T-cell (primary cell): ENCODE data around the gene FNBP1. TPM values are rescaled to one million over a fixed set of nuclear protein-coding genes. Genes with fewer than 3 reads are reported as not detected.
"Not testable (repeated sequence)": the region's sequence is repeated elsewhere in the genome, so short reads cannot be mapped to it uniquely, and the experiment has no call there.

Experiments
- ATAC-seq, 4 experiments: fragments of 200-7000 bp in 3 of 4; fragments of 150-1000 bp in 1 of 4; cut with Tn5 transposase; replicated peaks in 1 of 4; 1 replicate in 3 of 4; 2 replicates in 1 of 4; pipeline ENCODE4 v1.10.0; 2021; ENCODE audit warnings: moderate library complexity in 3 of 4, mild to moderate bottlenecking in 2 of 4, moderate number of reproducible peaks in 1 of 4
- CTCF ChIA-PET, 2 donors: fragments of 300-600 bp; sonication (Branson Sonifier 250); formaldehyde crosslinking; loops; one replicate each; lab custom pipeline; 2022; ENCODE audit warnings: antibody characterized with exemption in 2 of 2; lab: Charles Lee
- POLR2A ChIA-PET, 2 donors: fragments of 300-600 bp; sonication (Branson Sonifier 250); formaldehyde crosslinking; loops; one replicate each; lab custom pipeline; 2022; ENCODE audit warnings: antibody characterized with exemption in 2 of 2; lab: Charles Lee
- DNase-seq, 35 experiments: peaks; one replicate each; pipeline versions ENCODE4 v3.0.0 to v3.0.0-alpha.2; 2013 to 2023
- H3K27ac ChIP-seq: one replicate; pipeline ENCODE4 v1.5.1; 2013; ENCODE audit warnings: low read length
- H3K27me3 ChIP-seq, 2 experiments: replicated peaks in 1 of 2; 1 replicate in 1 of 2; 2 replicates in 1 of 2; pipeline versions ENCODE4 v1.6.1 to v1.7.0; 2013; ENCODE audit warnings: low read length in 1 of 2, mixed read lengths in 1 of 2; ENCODE audit not compliant: control insufficient read depth in 2 of 2, insufficient read depth in 2 of 2; ENCODE audit errors: extremely low read depth in 1 of 2
- H3K36me3 ChIP-seq, 2 donors: 1 replicate in 1 of 2; 2 replicates in 1 of 2; pipeline versions ENCODE4 v1.6.1 to v1.7.0; 2013; ENCODE audit warnings: low read length in 1 of 2; ENCODE audit not compliant: control insufficient read depth in 2 of 2, insufficient read depth in 1 of 2; ENCODE audit errors: extremely low read depth in 1 of 2
- H3K4me1 ChIP-seq, 2 experiments: 1 replicate in 1 of 2; 2 replicates in 1 of 2; pipeline versions ENCODE4 v1.6.1 to v1.7.0; 2013; ENCODE audit warnings: low read length in 2 of 2, mixed read lengths in 1 of 2; ENCODE audit not compliant: insufficient read depth in 2 of 2, control insufficient read depth in 1 of 2; ENCODE audit errors: extremely low read depth in 1 of 2
- H3K4me3 ChIP-seq, 2 donors: 1 replicate in 1 of 2; 2 replicates in 1 of 2; pipeline versions ENCODE4 v1.5.1 to v1.7.0; 2013; ENCODE audit warnings: mild to moderate bottlenecking in 2 of 2, low read length in 1 of 2, moderate library complexity in 1 of 2; ENCODE audit not compliant: control insufficient read depth in 1 of 2; ENCODE audit errors: extremely low read depth in 1 of 2
- H3K9me3 ChIP-seq: 2 replicates; pipeline ENCODE4 v1.7.0; 2013
- H3K27ac Mint-ChIP-seq, 2 donors: one replicate each; pipeline ENCODE4 v1.8.0; 2020 to 2021; ENCODE audit warnings: mild to moderate bottlenecking in 2 of 2, mixed read lengths in 2 of 2
- H3K27me3 Mint-ChIP-seq, 2 donors: one replicate each; pipeline ENCODE4 v1.8.0; 2021 to 2022; ENCODE audit warnings: mixed read lengths in 2 of 2
- H3K36me3 Mint-ChIP-seq: one replicate; pipeline ENCODE4 v1.8.0; 2021; ENCODE audit warnings: mixed read lengths
- H3K4me1 Mint-ChIP-seq, 3 donors: one replicate each; pipeline ENCODE4 v1.8.0; 2020 to 2022; ENCODE audit warnings: mixed read lengths in 3 of 3, mild to moderate bottlenecking in 1 of 3
- H3K4me3 Mint-ChIP-seq, 3 donors: one replicate each; pipeline ENCODE4 v1.8.0; 2020 to 2022; ENCODE audit warnings: mild to moderate bottlenecking in 3 of 3, mixed read lengths in 3 of 3, moderate library complexity in 3 of 3
- H3K9me3 Mint-ChIP-seq, 3 donors: one replicate each; pipeline ENCODE4 v1.8.0; 2020 to 2022; ENCODE audit warnings: mixed read lengths in 3 of 3
- WGBS: methylation state at CpG from one replicate; pipeline ENCODE4 v1.1.5; 2013; ENCODE audit warnings: missing lambda C conversion rate; ENCODE audit not compliant: insufficient coverage; 5-methylcytosine and 5-hydroxymethylcytosine counted together
- total RNA-seq, 35 experiments: library from RNA in 6 of 35; stranded (reverse) in 6 of 35; fragments of 120-200 nt in 1 of 35; gene quantifications; one replicate each; pipeline versions ENCODE4 v1.2.1 to v1.2.4 and lab custom pipeline; 2013 to 2026

FNBP1 gene
- total RNA-seq, 5 donors from 2014 or later (not counting 1 experiment from before 2014, with no cell fraction given) = 166 to 211 (median 182) TPM

GRCh38 chr9:129895376-129896268 is 147.4 kb downstream of the FNBP1 start:
- Histone ChIP-seq H3K4me1 (peaks cover 46 to 70% of the 10 kb centered on the region in 2 experiments), H3K36me3 (peaks cover 13 to 57% of the 10 kb centered on the region in 2 donors), H3K27ac (peak overlapping the region; percentile 89), H3K9me3 (no peaks in the 10 kb centered on the region), H3K4me3 (no peak overlapping the region), H3K27me3 (no peaks in the 10 kb centered on the region)
- peak overlapping the region; percentile 91 to 98 for H3K27ac Mint-ChIP-seq
- H3K4me1 Mint-ChIP-seq = peaks cover 73 to 76% (median 75%) of the 10 kb centered on the region in 3 donors
- WGBS = 87% methylated on average over 5 of the region's 17 CpGs
- no peaks in the 10 kb centered on the region for H3K9me3 Mint-ChIP-seq
- H3K4me3 Mint-ChIP-seq = peak overlapping the region in 1 of 3 donors; percentile 61
- ChIA-PET POLR2A (interaction anchor here (0.6 to 1.2 kb wide), 8 partner anchors 9 to 1015 kb away, joined by 3 to 11 read pairs (median 4); no protein-coding TSS in a partner anchor), CTCF (interaction anchor here in 1 of 2 donors (0.6 to 1.1 kb wide), 10 partner anchors 9 to 144 kb away, joined by 3 to 12 read pairs (median 4); no protein-coding TSS in a partner anchor)
- H3K36me3 Mint-ChIP-seq = peaks cover 52% of the 10 kb centered on the region
- DNase-seq = peak in 34 of 35 experiments; percentile 22 to 85 (median 60)
- H3K27me3 Mint-ChIP-seq = no peaks in the 10 kb centered on the region
- ATAC-seq = peak; percentile 25 to 55 (median 40)

DNA sequence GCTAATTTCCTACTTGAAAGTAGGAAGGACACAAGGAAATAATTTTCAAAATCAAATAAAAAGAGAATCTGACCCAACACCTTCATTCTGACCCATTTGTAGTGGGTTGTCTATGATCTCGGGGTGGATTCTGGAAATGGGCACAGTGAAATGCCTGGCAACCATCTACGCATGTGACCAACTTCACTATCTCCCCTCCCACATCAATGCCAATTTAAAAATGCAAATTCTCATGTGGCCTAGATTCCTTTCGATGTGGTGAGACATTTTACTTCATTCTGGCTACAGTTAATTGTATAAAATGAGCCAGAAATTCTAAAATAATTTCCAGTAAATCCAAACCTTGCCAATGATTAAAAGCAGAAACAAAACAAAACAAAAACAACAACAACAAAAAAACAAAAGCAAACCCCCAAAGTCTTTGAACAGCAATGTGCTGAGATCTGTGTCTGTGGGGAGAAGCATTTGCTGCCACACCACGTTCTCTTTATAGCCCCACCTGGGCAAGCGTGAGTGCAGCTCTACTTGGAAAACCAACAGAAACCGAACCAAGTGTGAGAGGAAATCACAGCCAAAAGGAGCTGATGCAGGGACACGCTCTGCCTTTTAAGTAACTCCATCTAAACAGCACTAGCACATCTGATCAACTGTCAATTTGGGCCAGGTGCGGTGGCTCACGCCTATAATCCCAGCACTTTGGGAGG is 148.7 kb downstream of the FNBP1 start:
- Histone ChIP-seq H3K36me3 (peaks cover 6 to 44% of the 10 kb centered on the region in 2 donors), H3K9me3 (no peaks in the 10 kb centered on the region), H3K4me3 (no peak overlapping the region), H3K27ac (peak overlapping the region; percentile 89), H3K4me1 (peaks cover 57 to 81% of the 10 kb centered on the region in 2 experiments), H3K27me3 (no peaks in the 10 kb centered on the region)
- Mint-ChIP-seq H3K4me3 (peak overlapping the region; percentile 0 to 61 (median 49)), H3K9me3 (no peaks in the 10 kb centered on the region), H3K4me1 (peaks cover 80 to 90% (median 85%) of the 10 kb centered on the region in 3 donors), H3K36me3 (peaks cover 48% of the 10 kb centered on the region), H3K27ac (peak overlapping the region; percentile 91 to 98), H3K27me3 (no peaks in the 10 kb centered on the region)
- ChIA-PET POLR2A (interaction anchor here (0.7 kb wide), 3 partner anchors 20 to 113 kb away, joined by 4 to 7 read pairs (median 7); no protein-coding TSS in a partner anchor), CTCF (interaction anchor here (0.6 to 0.7 kb wide), 2 partner anchors 9 to 68 kb away, joined by 4 to 6 read pairs; no protein-coding TSS in a partner anchor)
- peak; percentile 13 to 41 (median 19) for ATAC-seq
- peak in 12 of 35 experiments; percentile 17 to 79 (median 24) for DNase-seq
- 32% methylated on average over 5 of the region's 9 CpGs for WGBS

GRCh38 chr9:129891569-129891968 is 151.4 kb downstream of the FNBP1 start:
- DNase-seq = peak in 2 of 35 experiments; percentile 31 to 63
- Histone ChIP-seq H3K4me3 (peak overlapping the region; percentile 14 to 25), H3K36me3 (peaks cover 0 to 19% of the 10 kb centered on the region in 2 donors)

DNA sequence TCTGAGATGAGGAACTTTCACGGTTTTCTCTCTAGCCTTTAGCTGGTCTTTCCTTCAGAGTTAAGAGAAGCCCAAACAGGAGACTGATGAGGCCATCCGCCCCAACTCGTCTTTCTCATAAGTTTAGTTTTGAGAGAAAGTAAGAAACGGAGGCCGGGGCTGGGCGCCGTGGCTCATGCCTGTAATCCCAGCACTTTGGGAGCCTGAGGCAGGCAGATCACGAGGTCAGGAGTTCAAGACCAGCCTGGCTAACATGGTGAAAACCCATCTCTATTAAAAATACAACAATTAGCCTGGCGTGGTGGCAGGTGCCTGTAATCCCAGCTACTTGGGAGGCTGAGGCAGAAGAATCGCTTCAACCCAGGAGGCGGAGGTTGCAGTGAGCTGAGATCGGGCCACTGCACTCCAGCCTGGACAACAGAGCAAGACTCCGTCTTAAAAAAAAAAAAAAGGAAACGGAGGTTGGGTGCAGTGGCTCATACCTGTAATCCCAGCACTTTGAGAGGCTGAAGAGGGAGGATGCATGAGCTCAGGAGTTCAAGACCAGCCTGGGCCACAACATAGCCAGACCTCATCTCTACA is 152.2 kb downstream of the FNBP1 start:
- peak overlapping the region; percentile 25 to 49 for H3K4me3 ChIP-seq
- peaks cover 25% of the 10 kb centered on the region for H3K36me3 Mint-ChIP-seq
- peaks cover 92 to 94% (median 93%) of the 10 kb centered on the region in 3 donors for H3K4me1 Mint-ChIP-seq
- peak overlapping the region; percentile 83 to 95 (median 85) for H3K4me3 Mint-ChIP-seq
- H3K4me1 ChIP-seq = peaks cover 72 to 96% of the 10 kb centered on the region in 2 experiments
- CTCF ChIA-PET = interaction anchor here in 1 of 2 donors (0.7 to 1.0 kb wide), 2 partner anchors 12 to 44 kb away, joined by 3 to 4 read pairs; no protein-coding TSS in a partner anchor
- H3K27ac Mint-ChIP-seq = peak overlapping the region; percentile 98 to 99
- 0% methylated on average over 2 of the region's 14 CpGs for WGBS
- not testable (repeated sequence) for H3K27me3 ChIP-seq, H3K9me3 Mint-ChIP-seq, H3K9me3 ChIP-seq, ATAC-seq, DNase-seq, H3K27me3 Mint-ChIP-seq
- POLR2A ChIA-PET = interaction anchor here (0.5 to 0.7 kb wide), 5 partner anchors 20 to 155 kb away, joined by 3 to 6 read pairs (median 4); no protein-coding TSS in a partner anchor
- peak overlapping the region; percentile 99 for H3K27ac ChIP-seq
- peaks cover 0 to 13% of the 10 kb centered on the region in 2 donors for H3K36me3 ChIP-seq

More at GRCh38 chr9:129891569-129891968, 151.4 kb downstream of the FNBP1 start:
- Mint-ChIP-seq H3K9me3 (no peaks in the 10 kb centered on the region), H3K4me3 (peak overlapping the region; percentile 76 to 95 (median 83)), H3K27me3 (no peaks in the 10 kb centered on the region), H3K4me1 (peaks cover 94 to 97% (median 95%) of the 10 kb centered on the region in 3 donors), H3K36me3 (peaks cover 31% of the 10 kb centered on the region), H3K27ac (peak overlapping the region; percentile 98 to 99)
- Histone ChIP-seq H3K4me1 (peaks cover 70 to 96% of the 10 kb centered on the region in 2 experiments), H3K9me3 (no peaks in the 10 kb centered on the region), H3K27me3 (no peaks in the 10 kb centered on the region), H3K27ac (peak overlapping the region; percentile 99)
- POLR2A ChIA-PET = interaction anchor here (0.6 to 0.7 kb wide), 2 partner anchors 137 to 269 kb away, joined by 3 to 4 read pairs; no protein-coding TSS in a partner anchor
- ATAC-seq = no peak
- CTCF ChIA-PET = interaction anchor here in 1 of 2 donors (1.0 kb wide), 1 partner anchor 43 kb away, joined by 3 read pairs; no protein-coding TSS in a partner anchor
- 25% methylated on average over 2 of the region's 4 CpGs for WGBS

- H3K4me1 Mint-ChIP-seq = peaks cover 89 to 93% (median 92%) of the 10 kb centered on the region in 3 donors
- H3K36me3 Mint-ChIP-seq = peaks cover 19% of the 10 kb centered on the region
- no peaks in the 10 kb centered on the region for H3K27me3 Mint-ChIP-seq
- H3K27ac Mint-ChIP-seq = peak overlapping the region; percentile 98 to 99
- DNase-seq (peak in 34 of 35 experiments; percentile 28 to 77 (median 64)), ATAC-seq (no peak)
- CTCF ChIA-PET = interaction anchor here (0.7 to 1.0 kb wide), 3 partner anchors 11 to 45 kb away, joined by 3 to 4 read pairs (median 3); no protein-coding TSS in a partner anchor
- POLR2A ChIA-PET = interaction anchor here (0.6 to 0.9 kb wide), 6 partner anchors 21 to 1086 kb away, joined by 3 to 7 read pairs (median 4); no protein-coding TSS in a partner anchor
- peak overlapping the region; percentile 83 to 95 (median 85) for H3K4me3 Mint-ChIP-seq
- peak overlapping the region; percentile 44 to 49 for H3K4me3 ChIP-seq
- H3K27ac ChIP-seq = peak overlapping the region; percentile 99
- WGBS = 8% methylated on average over 21 of the region's 37 CpGs
- no peaks in the 10 kb centered on the region for H3K9me3 Mint-ChIP-seq
- H3K27me3 ChIP-seq = no peaks in the 10 kb centered on the region
- no peaks in the 10 kb centered on the region for H3K9me3 ChIP-seq
- H3K36me3 ChIP-seq = peaks cover 0 to 8% of the 10 kb centered on the region in 2 donors
- H3K4me1 ChIP-seq = peaks cover 67 to 96% of the 10 kb centered on the region in 2 experiments
These were observed 152.9 kb downstream of the FNBP1 start for GRCh38 chr9:129889941-129890717.
